Panc1 (cell line): ENCODE data around the gene RBP4. TPM values are rescaled to one million over a fixed set of nuclear protein-coding genes. Genes with fewer than 3 reads are reported as not detected.

Experiments used
- ATAC-seq: fragments of 200-7000 bp; cut with Tn5 transposase; 2 replicates; pipeline ENCODE4 v1.9.1; 2020; ENCODE audit warnings: mild to moderate bottlenecking, moderate library complexity
- BruUV-seq: library from RNA; stranded (reverse); fragments of 400-500 nt; replicated peaks from 2 replicates; lab custom pipeline; 2021; lab: Mats Ljungman, UMichigan
- CTCF ChIA-PET: fragments of 300-600 bp; sonication (Branson Sonifier 250); formaldehyde crosslinking; loops from one replicate; lab custom pipeline; 2022; ENCODE audit warnings: antibody characterized with exemption; lab: Charles Lee
- POLR2A ChIA-PET: fragments of 300-600 bp; sonication (Branson Sonifier 250); formaldehyde crosslinking; loops from one replicate; lab custom pipeline; 2022; ENCODE audit warnings: antibody characterized with exemption; lab: Charles Lee
- DNase-seq: peaks from one replicate; pipeline ENCODE4 v3.0.0-alpha.2; 2010; ENCODE audit warnings: low read depth, low spot score
- H3K27ac ChIP-seq: 2 replicates; pipeline ENCODE4 v1.5.1; 2011; ENCODE audit warnings: mild to moderate bottlenecking, low read length, inconsistent platforms
- H3K27me3 ChIP-seq: fragments of 200-500 bp; sonication (Bioruptor generic); 2 replicates; pipeline ENCODE4 v1.6.0; 2014; ENCODE audit warnings: low read length, inconsistent platforms; ENCODE audit not compliant: control insufficient read depth, insufficient read depth
- H3K36me3 ChIP-seq: fragments of 200-500 bp; sonication (Bioruptor generic); 2 replicates; pipeline ENCODE4 v1.5.1; 2014; ENCODE audit warnings: inconsistent platforms, mild to moderate bottlenecking, low read length, moderate library complexity; ENCODE audit not compliant: control insufficient read depth, insufficient read depth
- H3K4me1 ChIP-seq: 2 replicates; pipeline ENCODE4 v1.5.1; 2011; ENCODE audit warnings: inconsistent platforms, mild to moderate bottlenecking, low read length, moderate library complexity; ENCODE audit not compliant: control insufficient read depth, insufficient read depth
- H3K4me3 ChIP-seq, 2 experiments: 2 replicates each; pipeline ENCODE4 v1.5.1; 2011 to 2012; ENCODE audit warnings: low read depth in 2 of 2, low read length in 2 of 2, mild to moderate bottlenecking in 2 of 2, inconsistent platforms in 1 of 2, moderate library complexity in 1 of 2
- H3K9me3 ChIP-seq: fragments of 200-500 bp; sonication (Bioruptor generic); 2 replicates; pipeline ENCODE4 v1.5.1; 2014; ENCODE audit warnings: low read depth, mild to moderate bottlenecking, inconsistent platforms, low read length, moderate library complexity; ENCODE audit not compliant: control insufficient read depth, insufficient read depth
- CTCF ChIP-seq: fragments of 450-650 bp; IDR thresholded peaks from 2 replicates; pipeline ENCODE4 v1.5.1; 2017; ENCODE audit warnings: mild to moderate bottlenecking
- POLR2AphosphoS5 ChIP-seq: IDR thresholded peaks from 2 replicates; pipeline ENCODE4 v1.6.1; 2012; ENCODE audit warnings: mild to moderate bottlenecking, low read depth, low read length, moderate library complexity
- REST ChIP-seq, 2 experiments: IDR thresholded peaks; 2 replicates each; pipeline ENCODE4 v1.6.1; 2011 to 2012; ENCODE audit warnings: low read depth in 2 of 2, control low read depth in 1 of 2, low read length in 1 of 2, mild to moderate bottlenecking in 1 of 2, moderate library complexity in 1 of 2; ENCODE audit not compliant: insufficient read depth in 1 of 2
- SIN3A ChIP-seq: IDR thresholded peaks from 2 replicates; pipeline ENCODE4 v1.6.1; 2012; ENCODE audit warnings: low read depth, mild to moderate bottlenecking, low read length, moderate library complexity, borderline replicate concordance; ENCODE audit not compliant: insufficient read depth
- TCF7L2 ChIP-seq: IDR thresholded peaks from 2 replicates; pipeline ENCODE4 v1.6.1; 2011; ENCODE audit warnings: mild to moderate bottlenecking, low read depth, low read length, inconsistent platforms
- in situ Hi-C: cut with HindIII; loops from 2 replicates; pipeline ENCODE4 v1.10.0; 2016; ENCODE audit warnings: low sequenced_read_pairs, low pct_unique_long_range_greater_than_20kb
- intact Hi-C: fragments of 100-400 bp; cut with micrococcal nuclease; formaldehyde crosslinking; loops from one replicate; pipeline ENCODE4 v1.10.0; 2022; ENCODE audit not compliant: unreplicated experiment
- total RNA-seq: library from RNA; stranded (reverse); gene quantifications from one replicate; pipeline ENCODE4 v1.2.1, GENCODE V29; 2021; ENCODE audit not compliant: unreplicated experiment

RBP4 gene
- total RNA-seq, 1 experiment from 2014 or later, result 6.9 TPM

GRCh38 chr10:93600446-93601145, 439 bp downstream of the RBP4 start:
- Histone ChIP-seq H3K36me3 (no peaks in the 10 kb centered on the region), H3K9me3 (no peaks in the 10 kb centered on the region), H3K4me3 (peak overlapping the region; percentile 19 to 39; a peak in 3 of 4 replicates), H3K27ac (no peak overlapping the region), H3K27me3 (peaks cover 32% of the 10 kb centered on the region), H3K4me1 (no peaks in the 10 kb centered on the region)
- intact Hi-C loops (no loop called here), in situ Hi-C loops (no loop called here)
- CTCF ChIA-PET, result interaction anchor here (0.6 kb wide), 1 partner anchor 14 kb away, joined by 3 read pairs; no protein-coding TSS in a partner anchor
- ATAC-seq, result peak; percentile 83
- POLR2A ChIA-PET, result no interaction called here
- DNase-seq, result no peak
- no TSS peak for BruUV-seq
- no peak for TF ChIP-seq CTCF
- no peak for TF ChIP-seq POLR2AphosphoS5
- no peak for TF ChIP-seq SIN3A
- no peak for TF ChIP-seq REST (IDR thresholded peaks at IDR 0.05; ENCODE audit: insufficient read depth in 1 of 2, low read depth in 2 of 2, low read length in 1 of 2)
- no peak for TF ChIP-seq TCF7L2

- CTCF ChIA-PET, result no interaction called here
- BruUV-seq, result no TSS peak
- Histone ChIP-seq H3K27me3 (peaks cover 32% of the 10 kb centered on the region), H3K4me3 (no peak overlapping the region), H3K27ac (no peak overlapping the region), H3K36me3 (no peaks in the 10 kb centered on the region), H3K4me1 (no peaks in the 10 kb centered on the region), H3K9me3 (no peaks in the 10 kb centered on the region)
- in situ Hi-C loops (no loop called here), intact Hi-C loops (no loop called here)
- ATAC-seq (no peak), DNase-seq (no peak)
- POLR2A ChIA-PET, result no interaction called here
- TF ChIP-seq REST (IDR thresholded peaks at IDR 0.05; ENCODE audit: insufficient read depth in 1 of 2, low read depth in 2 of 2, low read length in 1 of 2), result no peak
- no peak for TF ChIP-seq CTCF
- no peak for TF ChIP-seq TCF7L2
- no peak for TF ChIP-seq POLR2AphosphoS5
- TF ChIP-seq SIN3A, result no peak
Observed at GRCh38 chr10:93599778-93600177, 1.3 kb downstream of the RBP4 start.
